GM21381 (cell line): ENCODE results near the gene BIVM.

ENCODE experiments used
- ATAC-seq: cut with Tn5 transposase; IDR thresholded peaks from one replicate; pipeline ENCODE4 v1.9.1; 2021; ENCODE audit warnings: mild to moderate bottlenecking, moderate library complexity; ENCODE audit not compliant: unreplicated experiment

The BIVM gene

DNA sequence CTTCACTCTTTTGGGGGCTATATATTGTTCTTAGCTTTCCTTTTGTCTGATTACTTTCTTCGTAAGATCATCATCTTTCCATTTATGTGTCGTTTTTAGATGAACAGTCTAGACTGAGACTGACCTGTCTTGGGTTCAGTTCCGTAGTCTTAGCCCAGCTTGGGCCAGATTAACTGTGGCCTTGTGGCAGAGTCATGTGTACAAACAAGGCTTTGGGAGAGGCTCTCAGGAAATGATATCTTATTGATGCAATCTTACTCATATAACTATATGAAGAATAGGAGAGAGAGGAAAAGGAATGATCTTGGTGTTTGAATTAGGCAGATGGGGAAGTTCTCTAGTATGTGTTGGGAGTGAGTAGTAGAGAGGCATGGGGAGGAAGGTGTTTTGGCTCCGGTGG is 40.1 kb downstream of the BIVM start:
- no peak for ATAC-seq

DNA sequence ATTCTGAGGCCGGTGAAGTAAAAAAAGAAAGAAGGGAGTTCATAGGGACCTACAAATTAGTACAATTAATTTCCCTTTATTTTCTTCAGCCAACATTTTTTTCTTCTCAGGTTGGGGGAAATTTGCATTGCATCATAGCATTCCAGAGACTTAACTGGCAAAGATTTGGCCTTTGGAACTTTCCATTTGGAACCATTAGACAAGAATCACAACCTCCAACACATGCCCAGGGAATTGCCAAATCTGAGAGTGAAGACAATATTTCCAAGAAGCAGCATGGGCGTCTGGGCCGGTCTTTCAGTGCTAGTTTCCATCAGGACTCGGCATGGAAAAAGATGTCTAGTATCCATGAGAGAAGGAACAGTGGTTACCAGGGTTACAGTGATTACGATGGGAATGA is 40.5 kb downstream of the BIVM start:
- ATAC-seq = no peak

- ATAC-seq = peak; percentile 18
Measured at GRCh38 chr13:102845289-102845629, 46.3 kb downstream of the BIVM start.

GRCh38 chr13:102845630-102846260 is 46.8 kb downstream of the BIVM start, which contains the start of gene ERCC5:
ERCC5 (plus strand) TSS chr13:102846032; CDS start chr13:102846267, 235 bp downstream.
- peak; percentile 83 for ATAC-seq

DNA sequence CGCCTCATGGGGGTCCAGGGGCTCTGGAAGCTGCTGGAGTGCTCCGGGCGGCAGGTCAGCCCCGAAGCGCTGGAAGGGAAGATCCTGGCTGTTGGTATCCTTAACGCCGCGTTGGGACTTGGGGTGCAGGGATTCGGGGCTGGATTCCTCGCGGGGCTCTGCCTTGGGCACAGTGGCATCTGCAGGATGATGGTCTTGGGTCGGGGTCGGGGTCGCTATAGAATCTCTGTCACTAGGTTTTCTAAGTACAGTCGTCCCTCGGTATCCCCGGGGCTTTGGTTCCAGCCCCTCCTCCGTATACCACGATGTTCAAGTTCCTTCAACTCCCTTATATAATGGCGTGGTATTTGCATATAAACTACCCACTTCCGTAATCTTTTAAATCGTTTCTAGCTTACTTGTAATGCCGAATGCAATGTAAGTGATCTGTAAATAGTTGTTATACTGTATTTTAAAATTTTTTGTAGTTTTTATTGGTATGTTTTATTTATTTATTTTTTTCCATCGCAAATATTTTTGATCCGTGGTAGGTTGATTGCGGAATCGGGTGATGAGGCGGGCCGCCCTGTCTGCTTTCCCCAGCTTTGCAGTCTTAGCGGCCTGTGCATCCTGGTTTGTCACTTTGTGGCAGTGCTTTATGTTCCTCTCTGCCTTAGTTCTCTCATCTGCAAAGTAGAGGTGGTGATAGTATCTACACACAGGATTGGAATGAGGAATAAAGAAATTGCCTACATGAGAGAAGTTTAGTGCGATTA is 47.5 kb downstream of the BIVM start:
- peak; percentile 34 for ATAC-seq

- ATAC-seq = no peak
Measured at GRCh38 chr13:102847272-102848234, 48.6 kb downstream of the BIVM start.

GRCh38 chr13:102848956-102849355 is 50.0 kb downstream of the BIVM start:
- no peak for ATAC-seq

DNA sequence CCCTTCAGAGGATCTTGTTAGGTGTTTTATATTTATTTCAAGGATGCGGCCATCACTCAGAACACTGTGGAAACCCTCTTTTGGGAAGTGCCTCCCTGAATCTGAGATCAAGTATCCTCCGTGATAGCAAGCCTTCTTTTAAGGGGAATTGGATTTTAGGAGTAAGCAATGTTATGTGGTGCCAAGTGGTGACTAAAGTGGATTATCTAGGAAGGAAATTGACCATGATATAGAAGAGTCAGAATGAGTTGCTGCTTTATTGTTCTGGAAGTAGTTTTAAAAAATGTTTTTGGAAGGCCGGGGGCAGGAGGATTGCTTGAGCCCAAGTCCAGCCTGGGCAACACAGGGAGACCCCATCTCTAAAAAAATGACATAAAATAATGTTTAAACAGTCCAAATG is 53.6 kb downstream of the BIVM start:
- ATAC-seq = no peak

GRCh38 chr13:102854675-102855074 is 55.8 kb downstream of the BIVM start:
- ATAC-seq = peak; percentile 47

DNA sequence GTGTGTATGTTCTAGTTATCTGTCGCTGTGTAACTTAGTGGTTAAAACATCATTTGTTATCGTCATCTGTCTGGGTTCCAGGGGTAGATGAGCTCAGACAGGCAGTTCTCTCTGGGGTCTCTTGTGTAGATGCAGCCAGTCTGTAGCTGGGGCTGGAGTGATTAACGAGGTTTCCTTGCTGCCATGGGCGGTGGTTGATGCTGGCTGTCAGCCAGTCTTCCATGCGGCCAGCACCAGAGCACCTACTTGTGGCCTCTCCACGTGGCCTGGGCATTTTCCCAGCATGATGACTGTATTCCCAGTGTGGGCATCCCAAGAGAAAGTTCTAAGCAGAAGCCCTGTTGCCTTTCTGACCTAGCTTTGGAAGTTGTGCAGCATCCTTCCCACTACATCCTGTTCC is 57.6 kb downstream of the BIVM start:
- ATAC-seq = no peak

DNA sequence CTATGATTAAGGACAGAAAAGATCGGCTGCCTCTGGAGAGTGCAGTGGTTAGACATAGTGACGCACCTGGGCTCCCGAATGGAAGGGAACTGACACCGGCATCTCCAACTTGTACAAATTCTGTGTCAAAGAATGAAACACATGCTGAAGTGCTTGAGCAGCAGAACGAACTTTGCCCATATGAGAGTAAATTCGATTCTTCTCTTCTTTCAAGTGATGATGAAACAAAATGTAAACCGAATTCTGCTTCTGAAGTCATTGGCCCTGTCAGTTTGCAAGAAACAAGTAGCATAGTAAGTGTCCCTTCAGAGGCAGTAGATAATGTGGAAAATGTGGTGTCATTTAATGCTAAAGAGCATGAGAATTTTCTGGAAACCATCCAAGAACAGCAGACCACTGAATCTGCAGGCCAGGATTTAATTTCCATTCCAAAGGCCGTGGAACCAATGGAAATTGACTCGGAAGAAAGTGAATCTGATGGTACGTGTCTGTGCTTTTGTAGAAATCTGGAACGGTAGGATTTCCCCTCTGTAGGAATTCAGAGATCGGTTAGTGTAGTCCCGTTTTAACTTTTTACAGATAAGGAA is 63.8 kb downstream of the BIVM start:
- no peak for ATAC-seq

DNA sequence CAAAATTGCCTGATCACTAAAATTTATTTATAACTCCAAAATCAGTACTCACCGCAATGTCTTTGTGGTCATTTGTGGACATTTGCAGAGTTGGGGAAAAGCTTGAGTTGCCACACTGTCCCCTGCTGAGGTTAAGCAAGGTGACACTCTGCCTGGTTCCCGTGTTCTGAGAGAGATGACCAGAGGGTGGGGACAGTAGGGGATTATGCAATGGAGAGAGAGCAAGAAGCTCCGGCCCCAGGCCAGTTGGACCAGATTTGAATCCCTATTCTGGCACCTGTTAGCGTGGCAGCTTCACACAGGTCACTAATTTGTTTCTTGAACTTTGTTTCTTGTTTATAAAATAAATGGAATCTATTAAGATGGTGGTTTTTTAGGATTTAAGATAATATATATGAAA is 64.7 kb downstream of the BIVM start:
- ATAC-seq = no peak

- no peak for ATAC-seq
Measured at GRCh38 chr13:102868366-102868936, 69.5 kb downstream of the BIVM start.

- peak; percentile 32 for ATAC-seq
Measured at GRCh38 chr13:102869948-102870676, 71.2 kb downstream of the BIVM start.

GRCh38 chr13:102870677-102871415 is 71.9 kb downstream of the BIVM start:
- ATAC-seq = peak; percentile 69

DNA sequence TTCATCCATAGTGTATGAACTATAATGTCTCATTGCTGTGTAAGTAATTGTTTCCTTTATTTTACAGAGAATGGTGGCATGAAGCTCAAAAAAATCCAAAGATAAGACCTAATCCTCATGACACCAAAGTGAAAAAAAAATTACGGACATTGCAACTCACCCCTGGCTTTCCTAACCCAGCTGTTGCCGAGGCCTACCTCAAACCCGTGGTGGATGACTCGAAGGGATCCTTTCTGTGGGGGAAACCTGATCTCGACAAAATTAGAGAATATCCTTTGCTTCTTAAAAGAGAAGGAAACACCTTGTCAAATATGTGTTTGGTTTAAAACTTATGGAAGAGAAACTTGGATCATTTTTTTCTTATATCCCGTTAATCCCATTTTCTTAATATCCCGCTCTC is 73.2 kb downstream of the BIVM start:
- ATAC-seq = no peak

DNA sequence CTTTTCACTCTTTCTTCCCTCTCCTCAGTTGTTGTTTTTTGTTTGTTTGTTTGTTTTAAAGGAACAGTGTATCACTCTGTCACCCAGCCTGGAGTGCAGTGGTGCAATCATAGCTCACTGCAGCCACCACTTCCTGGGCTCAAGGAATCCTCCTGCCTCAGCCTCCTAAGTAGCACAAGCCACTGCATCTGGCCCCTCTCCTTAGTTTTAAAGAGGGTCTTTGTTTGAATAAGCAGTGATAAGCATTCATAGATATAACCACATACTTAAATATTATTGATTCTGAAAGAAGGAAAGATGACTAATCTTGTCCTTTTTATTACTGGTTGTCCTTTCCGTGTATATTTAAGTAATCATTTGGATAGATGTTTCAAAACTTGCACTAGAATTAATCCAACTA is 73.6 kb downstream of the BIVM start:
- ATAC-seq = no peak

DNA sequence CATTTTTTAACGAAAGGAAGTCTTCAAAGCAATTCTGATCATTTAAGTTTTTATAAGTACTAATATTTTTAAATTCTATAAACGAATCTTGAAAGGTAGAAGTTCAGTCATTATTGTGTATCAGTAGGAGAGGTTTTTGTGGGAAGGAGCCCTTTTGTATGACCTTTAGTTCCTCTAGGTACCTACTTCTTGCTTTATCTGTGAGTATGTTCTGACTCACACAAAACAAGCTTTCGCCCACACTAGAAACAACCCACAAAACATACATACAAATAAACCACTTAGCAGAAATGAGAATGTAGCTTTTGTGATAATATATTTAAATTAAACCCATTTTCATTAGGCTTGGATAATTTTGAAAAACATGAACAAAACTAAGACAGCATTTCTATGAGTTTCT is 74.7 kb downstream of the BIVM start:
- ATAC-seq = no peak

- no peak for ATAC-seq
Measured at GRCh38 chr13:102875256-102875655, 76.3 kb downstream of the BIVM start.
